CD4-positive, alpha-beta T cell treated with Interleukin-17A for 4 hours (primary cell): ENCODE measurements around the gene CDH11.

ENCODE experiments used
- DNase-seq: peaks from one replicate; pipeline ENCODE4 v3.0.0-alpha.2; 2020; ENCODE audit warnings: mixed read lengths

CDH11 gene

GRCh38 chr16:65069065-65069464 lies 52.8 kb downstream of the CDH11 start:
- no peak for DNase-seq

- no peak for DNase-seq
Measured at GRCh38 chr16:65068151-65068740, 53.6 kb downstream of the CDH11 start.

GRCh38 chr16:65066651-65067050 lies 55.2 kb downstream of the CDH11 start:
- DNase-seq: no peak

GRCh38 chr16:65065031-65065430 lies 56.8 kb downstream of the CDH11 start:
- no peak for DNase-seq

- DNase-seq: no peak
Measured at GRCh38 chr16:65064131-65064530, 57.7 kb downstream of the CDH11 start.

- no peak for DNase-seq
Measured at GRCh38 chr16:65062736-65063583, 58.9 kb downstream of the CDH11 start.

- no peak for DNase-seq
Measured at GRCh38 chr16:65061935-65062518, 59.8 kb downstream of the CDH11 start.

- DNase-seq: no peak
Measured at GRCh38 chr16:65061263-65061662, 60.6 kb downstream of the CDH11 start.

GRCh38 chr16:65059406-65059980 lies 62.4 kb downstream of the CDH11 start:
- no peak for DNase-seq

GRCh38 chr16:65057184-65057583 lies 64.7 kb downstream of the CDH11 start:
- DNase-seq: no peak

- no peak for DNase-seq
Measured at GRCh38 chr16:65054457-65054856, 67.4 kb downstream of the CDH11 start.

GRCh38 chr16:65049679-65050078 lies 72.2 kb downstream of the CDH11 start:
- no peak for DNase-seq

GRCh38 chr16:65045961-65046360 lies 75.9 kb downstream of the CDH11 start:
- no peak for DNase-seq

GRCh38 chr16:65044873-65045272 lies 77.0 kb downstream of the CDH11 start:
- no peak for DNase-seq

- DNase-seq: no peak
Measured at GRCh38 chr16:65044026-65044425, 77.8 kb downstream of the CDH11 start.

- DNase-seq: no peak
Measured at GRCh38 chr16:65042438-65043365, 79.2 kb downstream of the CDH11 start.

GRCh38 chr16:65041667-65042066 lies 80.2 kb downstream of the CDH11 start:
- DNase-seq: no peak

- no peak for DNase-seq
Measured at GRCh38 chr16:65038100-65038499, 83.8 kb downstream of the CDH11 start.

GRCh38 chr16:65037556-65037955 lies 84.3 kb downstream of the CDH11 start:
- no peak for DNase-seq

GRCh38 chr16:65034915-65035314 lies 86.9 kb downstream of the CDH11 start:
- no peak for DNase-seq

- no peak for DNase-seq
Measured at GRCh38 chr16:65032387-65032786, 89.5 kb downstream of the CDH11 start.

GRCh38 chr16:65024767-65025178 lies 97.1 kb downstream of the CDH11 start:
- DNase-seq: no peak

GRCh38 chr16:65023802-65024201 lies 98.1 kb downstream of the CDH11 start:
- no peak for DNase-seq
